MM.1S (cell line): ENCODE measurements around the gene CDH19.

Experiments
- DNase-seq: peaks from one replicate; pipeline ENCODE4 v3.0.0-alpha.2; 2015
- H2AFZ ChIP-seq: fragments of 300-600 bp; sonication (generic); 2 replicates; pipeline ENCODE4 v1.6.0; 2016; ENCODE audit warnings: antibody characterized with exemption, low read length
- H3F3A ChIP-seq: fragments of 300-600 bp; sonication (generic); 2 replicates; pipeline ENCODE4 v1.6.1; 2016; ENCODE audit warnings: mild to moderate bottlenecking, antibody characterized with exemption, low read length, moderate library complexity, mixed read lengths; ENCODE audit not compliant: insufficient read depth
- H3K27ac ChIP-seq: fragments of 300-600 bp; sonication (generic); 2 replicates; pipeline ENCODE4 v1.5.1; 2016; ENCODE audit warnings: mild to moderate bottlenecking, low read length
- H3K27me3 ChIP-seq: fragments of 300-600 bp; sonication (generic); replicated peaks from 2 replicates; pipeline ENCODE4 v1.6.0; 2016; ENCODE audit warnings: low read length; ENCODE audit not compliant: insufficient read depth
- H3K36me3 ChIP-seq: fragments of 300-600 bp; sonication (generic); replicated peaks from 2 replicates; pipeline ENCODE4 v1.6.1; 2016; ENCODE audit warnings: mild to moderate bottlenecking, low read length, mixed read lengths; ENCODE audit not compliant: insufficient read depth
- H3K4me1 ChIP-seq: fragments of 300-600 bp; sonication (generic); 2 replicates; pipeline ENCODE4 v1.6.1; 2016; ENCODE audit warnings: low read length, mixed read lengths
- H3K4me2 ChIP-seq: fragments of 300-600 bp; sonication (generic); 2 replicates; pipeline ENCODE4 v1.6.0; 2016; ENCODE audit warnings: low read depth, low read length
- H3K4me3 ChIP-seq: fragments of 300-600 bp; sonication (generic); 2 replicates; pipeline ENCODE4 v1.5.1; 2016; ENCODE audit warnings: low read length, mixed read lengths
- H3K79me2 ChIP-seq: fragments of 300-600 bp; sonication (generic); 2 replicates; pipeline ENCODE4 v1.6.1; 2016; ENCODE audit warnings: mixed run types, low read length, mixed read lengths
- H3K9ac ChIP-seq: fragments of 300-600 bp; sonication (generic); 2 replicates; pipeline ENCODE4 v1.6.1; 2016; ENCODE audit warnings: low read length, mixed read lengths
- H3K9me2 ChIP-seq: fragments of 300-600 bp; sonication (generic); replicated peaks from 2 replicates; pipeline ENCODE4 v1.6.1; 2016; ENCODE audit warnings: mild to moderate bottlenecking, low read length, mixed read lengths; ENCODE audit not compliant: insufficient read depth
- H3K9me3 ChIP-seq: fragments of 300-600 bp; sonication (generic); replicated peaks from 2 replicates; pipeline ENCODE4 v1.6.1; 2016; ENCODE audit warnings: mild to moderate bottlenecking, low read length, mixed read lengths; ENCODE audit not compliant: insufficient read depth
- H4K20me1 ChIP-seq: fragments of 300-600 bp; sonication (generic); 2 replicates; pipeline ENCODE4 v1.6.1; 2016; ENCODE audit warnings: mild to moderate bottlenecking, low read length, moderate library complexity, mixed read lengths; ENCODE audit not compliant: insufficient read depth
- EZH2 ChIP-seq: fragments of 300-600 bp; sonication (generic); optimal IDR thresholded peaks from 2 replicates; pipeline ENCODE3; 2017; ENCODE audit warnings: low read depth, mild to moderate bottlenecking, antibody characterized with exemption, low read length, mixed read lengths
- EZH2phosphoT487 ChIP-seq: fragments of 300-600 bp; sonication (generic); IDR thresholded peaks from 2 replicates; pipeline ENCODE4 v1.6.1; 2018; ENCODE audit warnings: antibody characterized with exemption, low read length
- TF ChIP-seq, protein P1 (sequence below): fragments of 300-600 bp; sonication (generic); IDR thresholded peaks from 2 replicates; pipeline ENCODE4 v1.5.1; 2016; ENCODE audit warnings: antibody characterized with exemption, low read length, mixed read lengths

The CDH19 gene

GRCh38 chr18:66511792-66512191, 92.1 kb downstream of the CDH19 start:
- no peak for DNase-seq
- TF ChIP-seq, protein P1, sequence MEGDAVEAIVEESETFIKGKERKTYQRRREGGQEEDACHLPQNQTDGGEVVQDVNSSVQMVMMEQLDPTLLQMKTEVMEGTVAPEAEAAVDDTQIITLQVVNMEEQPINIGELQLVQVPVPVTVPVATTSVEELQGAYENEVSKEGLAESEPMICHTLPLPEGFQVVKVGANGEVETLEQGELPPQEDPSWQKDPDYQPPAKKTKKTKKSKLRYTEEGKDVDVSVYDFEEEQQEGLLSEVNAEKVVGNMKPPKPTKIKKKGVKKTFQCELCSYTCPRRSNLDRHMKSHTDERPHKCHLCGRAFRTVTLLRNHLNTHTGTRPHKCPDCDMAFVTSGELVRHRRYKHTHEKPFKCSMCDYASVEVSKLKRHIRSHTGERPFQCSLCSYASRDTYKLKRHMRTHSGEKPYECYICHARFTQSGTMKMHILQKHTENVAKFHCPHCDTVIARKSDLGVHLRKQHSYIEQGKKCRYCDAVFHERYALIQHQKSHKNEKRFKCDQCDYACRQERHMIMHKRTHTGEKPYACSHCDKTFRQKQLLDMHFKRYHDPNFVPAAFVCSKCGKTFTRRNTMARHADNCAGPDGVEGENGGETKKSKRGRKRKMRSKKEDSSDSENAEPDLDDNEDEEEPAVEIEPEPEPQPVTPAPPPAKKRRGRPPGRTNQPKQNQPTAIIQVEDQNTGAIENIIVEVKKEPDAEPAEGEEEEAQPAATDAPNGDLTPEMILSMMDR: no peak
- TF ChIP-seq EZH2 (no peak), EZH2phosphoT487 (no peak)
- Histone ChIP-seq H3K4me2 (no peak overlapping the region), H3K9ac (no peak overlapping the region), H3F3A (no peaks in the 10 kb centered on the region), H3K4me3 (no peak overlapping the region), H4K20me1 (no peaks in the 10 kb centered on the region), H3K27ac (no peak overlapping the region), H3K27me3 (no peaks in the 10 kb centered on the region), H3K36me3 (no peaks in the 10 kb centered on the region), H3K9me2 (no peaks in the 10 kb centered on the region), H3K79me2 (no peaks in the 10 kb centered on the region), H3K4me1 (no peaks in the 10 kb centered on the region), H2AFZ (no peak overlapping the region), H3K9me3 (no peaks in the 10 kb centered on the region)

DNA sequence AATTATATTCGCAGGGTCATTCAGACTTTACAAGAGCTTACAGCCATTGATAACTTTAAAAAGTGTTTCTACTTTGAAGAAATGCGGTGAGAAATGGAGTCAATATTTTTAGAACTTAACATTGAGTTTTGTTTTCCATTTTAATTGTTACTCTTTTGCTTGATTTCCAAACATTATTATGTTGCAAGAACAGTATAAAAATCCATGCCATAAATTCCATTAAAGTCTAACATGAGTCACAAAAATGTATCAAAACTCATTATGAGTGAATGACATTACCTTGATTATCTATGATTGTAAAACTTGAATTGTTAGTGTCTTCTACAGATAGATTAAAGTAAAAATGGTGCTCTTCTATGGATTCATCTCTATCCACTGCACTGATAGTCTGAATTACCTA, 92.6 kb downstream of the CDH19 start:
- no peak for DNase-seq
- TF ChIP-seq, protein P1: no peak
- TF ChIP-seq EZH2phosphoT487: no peak
- no peak for TF ChIP-seq EZH2
- H3K9me3 ChIP-seq: no peaks in the 10 kb centered on the region
- no peak overlapping the region for H3K27ac ChIP-seq
- H3K4me1 ChIP-seq: no peaks in the 10 kb centered on the region
- no peaks in the 10 kb centered on the region for H3F3A ChIP-seq
- no peaks in the 10 kb centered on the region for H4K20me1 ChIP-seq
- no peak overlapping the region for H3K9ac ChIP-seq
- H3K36me3 ChIP-seq: no peaks in the 10 kb centered on the region
- no peak overlapping the region for H2AFZ ChIP-seq
- H3K9me2 ChIP-seq: no peaks in the 10 kb centered on the region
- H3K4me2 ChIP-seq: no peak overlapping the region
- no peaks in the 10 kb centered on the region for H3K79me2 ChIP-seq
- no peak overlapping the region for H3K4me3 ChIP-seq
- no peaks in the 10 kb centered on the region for H3K27me3 ChIP-seq

DNA sequence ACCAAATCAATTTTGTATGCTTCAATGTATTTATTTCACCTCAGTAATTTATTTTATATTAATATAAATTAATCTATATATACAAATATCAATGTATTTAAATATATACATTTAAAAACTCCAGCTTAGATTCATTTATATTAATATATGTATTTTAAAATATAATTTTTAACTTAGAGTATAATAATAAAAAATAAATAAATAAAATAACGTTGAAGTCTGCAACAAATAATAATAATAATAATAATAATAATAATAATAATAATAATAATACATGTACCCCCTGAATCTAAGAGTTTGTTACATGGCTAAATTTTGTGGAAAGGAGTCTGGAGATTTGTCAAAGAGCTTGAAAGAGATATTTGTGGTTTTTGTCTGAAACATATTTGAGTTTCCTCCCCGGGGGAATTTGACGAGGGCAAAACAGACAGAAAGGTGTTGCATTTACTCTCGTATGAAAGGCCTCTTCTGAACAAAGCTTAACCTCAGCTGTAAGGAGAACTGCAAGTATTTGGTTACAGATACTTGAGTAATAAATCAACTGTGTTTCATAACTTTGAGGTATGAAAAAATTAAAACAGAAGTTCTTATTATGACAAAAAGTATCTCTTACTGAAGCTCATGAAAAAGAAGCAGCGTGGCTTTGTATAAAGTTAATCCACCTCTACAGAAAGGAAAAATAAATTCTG, 93.4 kb downstream of the CDH19 start:
- no peak for DNase-seq
- Histone ChIP-seq H3K4me3 (no peak overlapping the region), H3K4me1 (no peaks in the 10 kb centered on the region)

More for the DNA sequence above, 93.4 kb downstream of the CDH19 start:
- Histone ChIP-seq H3K4me2 (no peak overlapping the region), H3K27me3 (no peaks in the 10 kb centered on the region), H3K9me3 (no peaks in the 10 kb centered on the region), H2AFZ (no peak overlapping the region), H3F3A (no peaks in the 10 kb centered on the region), H3K36me3 (no peaks in the 10 kb centered on the region), H4K20me1 (no peaks in the 10 kb centered on the region), H3K9ac (no peak overlapping the region), H3K9me2 (no peaks in the 10 kb centered on the region), H3K27ac (no peak overlapping the region), H3K79me2 (no peaks in the 10 kb centered on the region)
- no peak for TF ChIP-seq EZH2
- TF ChIP-seq, protein P1: no peak
- TF ChIP-seq EZH2phosphoT487: no peak
